ENCODE measurements around the gene INPP5A. TPM values are rescaled to one million over a fixed set of nuclear protein-coding genes. Genes with fewer than 3 reads are reported as not detected.

Gene INPP5A
- total and polyA plus RNA-seq, 2 of the 13 experiments (the other 11 are each of a cell fraction or from before 2014, with no cell fraction given) = 17.5 to 37.9 TPM

GRCh38 chr10:132574783-132575319 is 37.3 kb downstream of the INPP5A start:
- Histone ChIP-seq H3K4me2 (ENCODE audit: low read depth, low read length) (peak overlapping the region; percentile 59), H3K27me3 (ENCODE audit: control insufficient read depth in 1 of 2, insufficient read depth in 2 of 2, low read length in 2 of 2) (no peaks in the 10 kb centered on the region), H2AFZ (ENCODE audit: low read length) (no peak overlapping the region), H3K4me3 (replicated peaks in 1 of 3; ENCODE audit: insufficient read depth in 1 of 3, low read depth in 2 of 3, low read length in 3 of 3) (peak overlapping the region in 1 of 3 experiments; percentile 38; a peak in 1 of 6 replicates), H3K4me1 (ENCODE audit: insufficient read depth, low read length) (peaks cover 40% of the 10 kb centered on the region), H3K27ac (ENCODE audit: extremely low read length, insufficient read depth, low read length) (no peak overlapping the region), H4K20me1 (ENCODE audit: insufficient read depth, low read length) (peaks cover 22% of the 10 kb centered on the region; the same call in 1 of the 2 replicates), H3K9me3 (ENCODE audit: low read length) (no peaks in the 10 kb centered on the region), H3K9ac (ENCODE audit: insufficient read depth, low read depth, low read length) (no peak overlapping the region), H3K79me2 (ENCODE audit: insufficient read depth, low read length) (peaks cover 3% of the 10 kb centered on the region), H3K36me3 (replicated peaks in 1 of 2; ENCODE audit: control insufficient read depth in 1 of 2, insufficient read depth in 2 of 2, low read length in 2 of 2) (no peaks in the 10 kb centered on the region)
- CTCF ChIA-PET (ENCODE audit: low intra/inter-chr PET ratio, low total read pairs) = interaction anchor here (1.3 kb wide), 1 partner anchor 116 kb away, joined by 4 read pairs; no protein-coding TSS in a partner anchor
- no peak for DNase-seq (ENCODE audit: low spot score)
- intact Hi-C loops (cut with micrococcal nuclease; ENCODE audit: unreplicated experiment) = loop anchor here (5.0 kb wide), 2 partner anchors 38 to 62 kb away; partner anchors contain the start of gene INPP5A
- ATAC-seq = peak; percentile 41
- in situ Hi-C loops (cut with HindIII; ENCODE audit: extremely low pct_ligation_motif_present, low pct_unique_long_range_greater_than_20kb) = loop anchor here (5.0 kb wide), 1 partner anchor 118 kb away; no protein-coding TSS in a partner anchor
- BruUV-seq (replicated peaks) = no TSS peak
- 32% methylated on average over 16 of the region's 19 CpGs for WGBS (ENCODE audit: low lambda C conversion rate)
- FAIRE-seq = no peak
- POLR2A ChIA-PET = no interaction called here
- TF ChIP-seq, protein P1, sequence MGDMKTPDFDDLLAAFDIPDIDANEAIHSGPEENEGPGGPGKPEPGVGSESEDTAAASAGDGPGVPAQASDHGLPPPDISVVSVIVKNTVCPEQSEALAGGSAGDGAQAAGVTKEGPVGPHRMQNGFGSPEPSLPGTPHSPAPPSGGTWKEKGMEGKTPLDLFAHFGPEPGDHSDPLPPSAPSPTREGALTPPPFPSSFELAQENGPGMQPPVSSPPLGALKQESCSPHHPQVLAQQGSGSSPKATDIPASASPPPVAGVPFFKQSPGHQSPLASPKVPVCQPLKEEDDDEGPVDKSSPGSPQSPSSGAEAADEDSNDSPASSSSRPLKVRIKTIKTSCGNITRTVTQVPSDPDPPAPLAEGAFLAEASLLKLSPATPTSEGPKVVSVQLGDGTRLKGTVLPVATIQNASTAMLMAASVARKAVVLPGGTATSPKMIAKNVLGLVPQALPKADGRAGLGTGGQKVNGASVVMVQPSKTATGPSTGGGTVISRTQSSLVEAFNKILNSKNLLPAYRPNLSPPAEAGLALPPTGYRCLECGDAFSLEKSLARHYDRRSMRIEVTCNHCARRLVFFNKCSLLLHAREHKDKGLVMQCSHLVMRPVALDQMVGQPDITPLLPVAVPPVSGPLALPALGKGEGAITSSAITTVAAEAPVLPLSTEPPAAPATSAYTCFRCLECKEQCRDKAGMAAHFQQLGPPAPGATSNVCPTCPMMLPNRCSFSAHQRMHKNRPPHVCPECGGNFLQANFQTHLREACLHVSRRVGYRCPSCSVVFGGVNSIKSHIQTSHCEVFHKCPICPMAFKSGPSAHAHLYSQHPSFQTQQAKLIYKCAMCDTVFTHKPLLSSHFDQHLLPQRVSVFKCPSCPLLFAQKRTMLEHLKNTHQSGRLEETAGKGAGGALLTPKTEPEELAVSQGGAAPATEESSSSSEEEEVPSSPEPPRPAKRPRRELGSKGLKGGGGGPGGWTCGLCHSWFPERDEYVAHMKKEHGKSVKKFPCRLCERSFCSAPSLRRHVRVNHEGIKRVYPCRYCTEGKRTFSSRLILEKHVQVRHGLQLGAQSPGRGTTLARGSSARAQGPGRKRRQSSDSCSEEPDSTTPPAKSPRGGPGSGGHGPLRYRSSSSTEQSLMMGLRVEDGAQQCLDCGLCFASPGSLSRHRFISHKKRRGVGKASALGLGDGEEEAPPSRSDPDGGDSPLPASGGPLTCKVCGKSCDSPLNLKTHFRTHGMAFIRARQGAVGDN (CRISPR knock-in tag; IDR thresholded peaks at IDR 0.05) = peak; percentile 30
- no peak for TF ChIP-seq SIN3B (IDR thresholded peaks at IDR 0.05; ENCODE audit: low read length)
- no peak for TF ChIP-seq ZNF629 (CRISPR knock-in tag; conservative IDR thresholded peaks at IDR 0.05)
- TF ChIP-seq FIP1L1 (IDR thresholded peaks at IDR 0.05; ENCODE audit: borderline replicate concordance, insufficient read depth, low read depth, low read length) = no peak
- no peak for TF ChIP-seq ZNF382 (CRISPR knock-in tag; IDR thresholded peaks at IDR 0.05; ENCODE audit: borderline replicate concordance)

All from HepG2 (cell line).